GM19452 (cell line): Measurements from ENCODE around the gene TTYH3.
"Not testable (repeated sequence)": the region's sequence is repeated elsewhere in the genome, so short reads cannot be mapped to it uniquely, and the experiment has no call there.

ENCODE experiments used
- ATAC-seq: cut with Tn5 transposase; IDR thresholded peaks from one replicate; pipeline ENCODE4 v1.9.1; 2021; ENCODE audit not compliant: unreplicated experiment

TTYH3 gene

DNA sequence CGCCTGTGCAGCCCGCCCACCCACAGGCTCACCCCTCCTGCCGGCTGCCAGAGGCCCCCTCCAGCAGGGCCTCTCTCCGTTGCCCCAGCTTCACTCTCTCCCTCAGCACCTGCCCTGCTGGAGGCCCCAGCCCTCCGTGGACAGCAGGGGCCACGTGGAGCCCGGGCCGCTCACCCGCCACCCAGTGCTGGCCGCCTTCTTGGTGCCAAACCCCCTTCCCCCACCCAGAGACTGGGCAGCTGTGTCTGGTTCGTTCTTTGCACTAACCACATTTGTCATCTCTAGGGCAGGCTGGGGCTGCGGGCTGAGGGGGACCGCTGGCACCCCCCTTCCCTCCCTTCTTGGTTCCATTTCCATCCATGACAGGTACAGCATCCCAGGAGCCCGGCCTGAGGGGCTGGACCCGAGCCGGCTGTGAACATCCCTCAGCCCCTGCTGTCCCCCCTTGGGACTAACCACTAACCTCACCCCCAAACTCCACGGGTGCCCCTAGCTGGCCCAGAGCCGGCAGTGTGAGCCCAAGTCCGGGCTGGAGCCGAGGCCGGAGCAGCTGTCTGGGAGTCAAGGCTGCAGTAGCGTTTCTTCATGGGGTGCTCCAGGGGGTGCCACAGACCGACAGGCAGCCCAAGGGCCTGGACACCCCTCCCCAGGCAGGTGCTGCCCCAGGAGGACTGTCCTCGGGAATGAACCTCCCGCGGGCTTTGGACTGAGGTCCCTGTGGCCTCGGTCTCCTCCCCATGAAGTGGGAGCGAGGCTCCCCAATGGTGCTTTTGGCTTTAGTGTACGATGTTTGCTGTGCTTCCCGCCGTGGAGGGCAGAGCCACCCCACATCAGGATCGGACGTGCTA is 30.7 kb downstream of the TTYH3 start:
- ATAC-seq, result no peak

DNA sequence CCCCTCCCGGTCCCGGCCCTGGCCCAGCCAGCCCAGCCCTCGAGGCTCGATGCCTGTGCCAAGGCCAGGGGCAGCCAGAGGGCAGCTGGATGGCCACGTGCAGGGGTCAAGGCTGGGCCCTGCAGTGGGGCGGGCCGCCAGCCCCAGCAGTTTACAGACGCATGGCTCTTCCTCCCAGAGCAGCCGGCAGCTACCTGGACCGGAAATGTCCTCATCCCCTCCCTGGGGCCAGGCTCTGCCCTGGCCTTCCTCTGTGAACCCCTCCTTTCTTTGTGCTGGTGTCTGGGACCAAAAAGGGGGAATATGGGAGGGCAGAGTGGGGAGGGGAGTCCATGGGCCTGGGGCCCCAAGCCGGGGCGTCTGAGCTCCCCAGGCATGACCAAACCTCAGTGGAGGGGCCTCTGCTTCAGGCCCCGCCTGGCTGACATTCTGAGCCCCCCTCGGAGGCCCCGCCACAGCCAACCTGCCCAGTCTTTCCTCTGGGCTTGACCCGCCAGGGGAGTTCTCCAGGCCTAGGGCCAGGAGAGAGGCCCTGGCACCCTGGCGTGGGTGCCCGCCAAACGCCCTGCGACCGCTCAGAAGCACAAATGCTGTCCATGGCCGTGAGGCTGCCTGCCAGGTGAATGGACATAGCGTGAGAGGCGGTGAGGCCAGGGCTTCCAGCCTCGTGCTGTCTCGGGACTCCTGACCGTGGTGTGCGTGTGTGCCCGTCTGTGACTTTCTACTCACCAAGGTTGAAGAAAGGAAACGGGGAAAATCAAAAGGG is 31.5 kb downstream of the TTYH3 start:
- no peak for ATAC-seq

- no peak for ATAC-seq
Measured at GRCh38 chr7:2663960-2664359, 32.2 kb downstream of the TTYH3 start.

DNA sequence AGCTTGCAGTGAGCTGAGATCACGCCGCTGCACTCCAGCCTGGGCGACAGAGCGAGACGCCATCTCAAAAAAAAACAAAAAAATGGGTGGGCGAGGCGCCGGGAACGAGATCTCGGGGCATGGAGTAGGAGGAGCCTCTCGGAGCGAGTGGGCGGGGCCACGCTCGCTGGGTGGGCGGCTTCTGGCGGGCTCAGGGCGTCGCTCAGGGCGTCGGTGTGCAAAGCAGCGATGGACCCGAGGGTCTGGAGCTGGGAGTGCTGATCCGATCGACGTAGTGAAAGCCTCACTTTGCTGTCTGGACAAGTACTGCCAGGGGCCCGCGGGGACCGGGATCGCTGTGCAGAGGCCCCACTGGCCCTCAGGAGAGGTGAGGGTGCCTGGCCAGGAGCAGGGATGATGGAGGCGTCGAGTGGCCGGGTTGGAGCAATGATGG is 33.6 kb downstream of the TTYH3 start:
- ATAC-seq, result no peak

DNA sequence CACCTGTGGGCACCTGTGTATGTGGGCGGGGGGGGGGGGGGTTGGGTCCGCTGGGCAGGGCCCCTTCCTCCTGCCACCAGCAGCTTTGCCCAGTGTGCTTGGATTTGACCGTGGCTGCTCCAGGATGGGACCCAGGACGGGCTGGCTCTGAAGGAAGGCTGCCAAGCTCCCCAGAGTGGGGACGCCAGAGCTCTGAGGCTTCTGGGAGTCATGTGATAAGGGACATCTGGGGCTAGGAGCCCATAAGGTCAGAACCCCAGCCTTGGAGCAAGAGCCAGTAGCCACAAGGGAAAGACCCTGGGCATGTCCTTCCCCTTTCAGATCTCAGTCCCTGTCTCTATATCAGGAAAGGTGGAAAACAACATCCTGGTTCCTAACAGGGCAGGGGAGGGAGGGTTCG is 34.4 kb downstream of the TTYH3 start:
- ATAC-seq, result no peak

- ATAC-seq, result no peak
Measured at GRCh38 chr7:2666588-2667250, 34.9 kb downstream of the TTYH3 start.

DNA sequence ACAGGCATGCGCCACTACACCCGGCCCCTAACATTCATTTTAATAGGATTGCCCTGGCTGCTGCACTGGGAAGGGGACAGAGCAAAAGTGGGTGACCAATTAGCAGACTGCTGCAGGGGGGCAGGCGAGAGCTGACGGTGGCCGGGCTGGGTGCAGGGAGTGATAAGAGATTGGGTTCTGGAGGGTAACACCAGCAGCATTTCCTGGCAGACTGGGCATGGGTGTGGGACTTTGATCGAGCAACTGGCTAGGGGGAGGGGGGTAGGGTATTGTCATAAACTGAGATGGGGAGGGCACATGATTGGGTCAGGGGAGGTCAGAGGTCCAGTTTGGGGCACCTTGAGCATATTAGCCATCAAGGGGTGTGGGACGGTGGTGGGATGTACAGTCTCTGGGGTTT is 36.1 kb downstream of the TTYH3 start:
- ATAC-seq, result no peak

GRCh38 chr7:2668401-2668800 is 36.6 kb downstream of the TTYH3 start:
- ATAC-seq, result no peak

DNA sequence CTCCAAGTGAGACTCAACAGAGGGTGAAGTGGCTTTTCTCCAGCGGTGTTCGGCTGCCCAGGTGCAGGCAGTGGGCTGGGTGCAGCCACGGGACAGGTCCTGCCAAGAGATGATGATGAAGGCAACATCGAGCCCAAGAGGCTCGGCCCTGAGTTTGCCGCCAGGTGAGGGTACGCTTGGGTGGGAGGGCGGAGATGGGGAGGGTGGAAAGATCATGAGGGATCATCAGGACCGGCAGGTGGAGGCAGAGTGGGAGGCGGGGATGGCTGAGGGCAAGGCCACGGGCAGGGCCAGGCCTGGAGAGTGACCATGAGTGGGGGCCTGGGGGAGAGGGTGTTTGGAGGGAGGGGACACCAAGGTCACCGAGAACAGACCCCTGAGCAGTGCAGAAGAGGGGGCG is 38.4 kb downstream of the TTYH3 start:
- no peak for ATAC-seq

DNA sequence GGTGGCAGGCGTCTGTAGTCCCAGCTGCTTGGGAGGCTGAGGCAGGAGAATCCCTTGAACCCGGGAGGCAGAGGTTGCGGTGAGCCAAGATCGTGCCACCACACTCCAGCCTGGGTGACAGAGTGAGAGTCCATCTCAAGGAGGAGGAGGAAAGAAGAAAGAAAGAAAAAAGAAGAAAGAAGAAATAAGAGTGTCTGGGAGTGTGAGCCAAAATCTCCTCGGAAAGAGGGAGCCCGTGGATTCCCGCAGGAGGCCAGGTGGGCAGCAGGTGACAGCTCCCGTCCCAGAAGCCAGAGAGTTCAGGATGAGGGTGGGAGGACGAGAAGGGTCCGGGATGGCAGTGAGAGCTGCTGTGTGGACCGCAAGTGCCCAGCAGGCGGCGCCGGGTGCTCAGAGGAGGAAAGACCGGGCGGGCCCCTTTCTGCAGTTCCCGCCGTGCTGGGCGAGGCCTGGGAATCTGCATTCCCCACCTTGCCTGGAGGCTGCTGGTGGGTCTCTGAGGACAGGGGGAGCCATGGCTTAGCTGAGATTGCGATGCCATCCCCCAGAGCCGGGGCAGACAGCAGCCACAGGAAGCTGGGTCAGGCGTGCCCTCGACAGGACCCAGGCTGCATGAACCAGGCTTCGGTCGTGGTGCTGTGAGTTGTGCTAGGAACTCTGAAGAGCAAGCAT is 39.1 kb downstream of the TTYH3 start:
- no peak for ATAC-seq

- ATAC-seq, result not testable (repeated sequence)
Measured at GRCh38 chr7:2673214-2673613, 41.4 kb downstream of the TTYH3 start.

DNA sequence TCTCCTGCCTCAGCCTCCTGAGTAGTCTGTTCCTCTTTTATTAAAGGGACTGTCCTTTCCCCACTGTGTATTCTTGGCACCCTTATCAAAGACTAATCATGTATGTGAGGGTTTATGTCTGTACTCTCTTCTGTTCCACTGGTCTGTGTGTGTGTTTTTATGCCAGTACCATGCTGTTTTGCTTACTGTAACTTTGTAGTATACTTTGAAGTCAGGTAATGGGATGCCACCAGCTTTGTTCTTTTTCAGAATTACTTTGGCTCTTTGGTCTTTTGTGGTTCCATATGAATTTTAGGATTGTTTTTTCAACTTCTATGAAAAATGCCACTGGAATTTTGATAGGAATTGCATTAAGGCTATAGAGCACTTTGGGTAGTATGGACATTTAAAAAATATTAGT is 42.1 kb downstream of the TTYH3 start:
- ATAC-seq, result no peak

DNA sequence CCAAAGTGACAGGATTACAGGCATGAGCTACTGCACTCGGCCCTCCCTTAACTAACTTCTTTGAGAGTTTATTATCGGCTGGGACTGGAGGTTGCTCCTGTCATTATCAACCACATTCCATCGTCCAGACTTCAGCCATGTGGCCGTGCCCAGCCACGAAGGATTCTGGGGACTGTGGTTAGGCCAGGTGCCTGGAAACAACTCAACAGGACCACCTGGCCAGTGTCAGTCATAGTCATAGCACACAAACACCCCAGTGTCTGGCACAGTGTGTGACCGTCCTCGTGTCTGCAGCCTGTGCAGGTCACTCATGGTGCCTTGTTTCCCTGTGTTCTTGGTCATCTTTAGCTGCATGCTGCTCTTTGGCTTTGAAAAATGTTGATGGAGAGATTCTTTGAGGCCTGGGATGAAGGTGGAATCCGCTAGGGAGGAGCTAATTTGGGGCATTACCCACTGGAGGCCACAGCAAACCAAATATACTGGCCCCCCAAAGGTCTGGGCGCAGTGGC is 43.5 kb downstream of the TTYH3 start:
- ATAC-seq, result no peak

- not testable (repeated sequence) for ATAC-seq
Measured at GRCh38 chr7:2676576-2676975, 44.8 kb downstream of the TTYH3 start.

- not testable (repeated sequence) for ATAC-seq
Measured at GRCh38 chr7:2678454-2678853, 46.7 kb downstream of the TTYH3 start.

GRCh38 chr7:2679135-2680127 is 47.6 kb downstream of the TTYH3 start:
- ATAC-seq, result not testable (repeated sequence)

GRCh38 chr7:2680256-2680655 is 48.5 kb downstream of the TTYH3 start:
- ATAC-seq, result no peak

- no peak for ATAC-seq
Measured at GRCh38 chr7:2680792-2681490, 49.2 kb downstream of the TTYH3 start.
